HG03558 (cell line): ENCODE results near the gene STIM1.

Experiments
- ATAC-seq: cut with Tn5 transposase; IDR thresholded peaks from one replicate; pipeline ENCODE4 v1.9.1; 2021; ENCODE audit warnings: moderate number of reproducible peaks; ENCODE audit not compliant: unreplicated experiment; ENCODE audit errors: extremely low read depth

The STIM1 gene

GRCh38 chr11:4084406-4085125, 229.1 kb downstream of the STIM1 start:
- no peak for ATAC-seq

- ATAC-seq: no peak
These were observed 230.1 kb downstream of the STIM1 start for GRCh38 chr11:4085575-4085974.

GRCh38 chr11:4086575-4087353, 231.3 kb downstream of the STIM1 start:
- ATAC-seq: no peak

- ATAC-seq: no peak
These were observed 232.1 kb downstream of the STIM1 start for GRCh38 chr11:4087551-4087950.

GRCh38 chr11:4090258-4090657, 234.8 kb downstream of the STIM1 start:
- no peak for ATAC-seq

- ATAC-seq: no peak
These were observed 236.6 kb downstream of the STIM1 start for GRCh38 chr11:4092026-4092425.

GRCh38 chr11:4093519-4094347, 238.3 kb downstream of the STIM1 start:
- ATAC-seq: no peak

GRCh38 chr11:4094348-4095291, 239.2 kb downstream of the STIM1 start, which contains the start of gene RRM1:
Gene RRM1, plus strand, starts transcription at chr11:4094799. Its CDS starts 214 bp downstream, at chr11:4095013.
- peak; percentile 91 for ATAC-seq

GRCh38 chr11:4095509-4096230, 240.2 kb downstream of the STIM1 start:
- ATAC-seq: no peak

- ATAC-seq: no peak
These were observed 242.7 kb downstream of the STIM1 start for GRCh38 chr11:4098026-4098621.

- no peak for ATAC-seq
These were observed 247.2 kb downstream of the STIM1 start for GRCh38 chr11:4102711-4103110.

- ATAC-seq: no peak
These were observed 247.8 kb downstream of the STIM1 start for GRCh38 chr11:4103269-4103668.

- ATAC-seq: no peak
These were observed 250.5 kb downstream of the STIM1 start for GRCh38 chr11:4105916-4106315.

- ATAC-seq: no peak
These were observed 256.4 kb downstream of the STIM1 start for GRCh38 chr11:4111834-4112233.

- no peak for ATAC-seq
These were observed 259.7 kb downstream of the STIM1 start for GRCh38 chr11:4115128-4115527.

- no peak for ATAC-seq
These were observed 262.6 kb downstream of the STIM1 start for GRCh38 chr11:4118107-4118506.

- ATAC-seq: no peak
These were observed 267.8 kb downstream of the STIM1 start for GRCh38 chr11:4123218-4123617.

- no peak for ATAC-seq
These were observed 269.7 kb downstream of the STIM1 start for GRCh38 chr11:4125141-4125540.

- ATAC-seq: no peak
These were observed 271.9 kb downstream of the STIM1 start for GRCh38 chr11:4127357-4127756.
